GM12891 (cell line): ENCODE results near the gene NDUFS5.

Source experiments
- POLR2A ChIP-seq: IDR thresholded peaks from 2 replicates; pipeline ENCODE4 v1.6.1; 2011; ENCODE audit warnings: low read depth, low read length, control low read depth
- POLR2AphosphoS5 ChIP-seq: IDR thresholded peaks from 2 replicates; pipeline ENCODE4 v1.6.1; 2011; ENCODE audit warnings: low read depth, low read length, control low read depth
- POU2F2 ChIP-seq: IDR thresholded peaks from 2 replicates; pipeline ENCODE4 v1.6.1; 2011; ENCODE audit warnings: low read depth, mild to moderate bottlenecking, control low read depth, low read length, moderate library complexity
- TAF1 ChIP-seq: IDR thresholded peaks from 2 replicates; pipeline ENCODE4 v1.6.1; 2011; ENCODE audit warnings: low read depth, low read length, control low read depth

- TF ChIP-seq POLR2AphosphoS5 (no peak), POLR2A (no peak), POU2F2 (no peak; the same call in 1 of the 2 replicates), TAF1 (no peak)
These were observed 837 bp downstream of the NDUFS5 start for GRCh38 chr1:39026866-39027507.
